Dermis blood vessel endothelial cell (primary cell): ENCODE measurements around the gene CHRM4. TPM values are rescaled to one million over a fixed set of nuclear protein-coding genes. Genes with fewer than 3 reads are reported as not detected.
A peak's percentile ranks its signal among the peaks of the same experiment; 100 is the strongest.

Source experiments
- DNase-seq: peaks from one replicate; pipeline ENCODE4 v3.0.0; 2010
- total RNA-seq: library from RNA; depleted of rRNA; stranded (reverse); fragments of >200 nt; gene quantifications from 2 replicates; pipeline ENCODE4 v1.2.3, GENCODE V29; 2014

The CHRM4 gene
- total RNA-seq, 1 donor from 2014 or later, result 0.17 TPM

DNA sequence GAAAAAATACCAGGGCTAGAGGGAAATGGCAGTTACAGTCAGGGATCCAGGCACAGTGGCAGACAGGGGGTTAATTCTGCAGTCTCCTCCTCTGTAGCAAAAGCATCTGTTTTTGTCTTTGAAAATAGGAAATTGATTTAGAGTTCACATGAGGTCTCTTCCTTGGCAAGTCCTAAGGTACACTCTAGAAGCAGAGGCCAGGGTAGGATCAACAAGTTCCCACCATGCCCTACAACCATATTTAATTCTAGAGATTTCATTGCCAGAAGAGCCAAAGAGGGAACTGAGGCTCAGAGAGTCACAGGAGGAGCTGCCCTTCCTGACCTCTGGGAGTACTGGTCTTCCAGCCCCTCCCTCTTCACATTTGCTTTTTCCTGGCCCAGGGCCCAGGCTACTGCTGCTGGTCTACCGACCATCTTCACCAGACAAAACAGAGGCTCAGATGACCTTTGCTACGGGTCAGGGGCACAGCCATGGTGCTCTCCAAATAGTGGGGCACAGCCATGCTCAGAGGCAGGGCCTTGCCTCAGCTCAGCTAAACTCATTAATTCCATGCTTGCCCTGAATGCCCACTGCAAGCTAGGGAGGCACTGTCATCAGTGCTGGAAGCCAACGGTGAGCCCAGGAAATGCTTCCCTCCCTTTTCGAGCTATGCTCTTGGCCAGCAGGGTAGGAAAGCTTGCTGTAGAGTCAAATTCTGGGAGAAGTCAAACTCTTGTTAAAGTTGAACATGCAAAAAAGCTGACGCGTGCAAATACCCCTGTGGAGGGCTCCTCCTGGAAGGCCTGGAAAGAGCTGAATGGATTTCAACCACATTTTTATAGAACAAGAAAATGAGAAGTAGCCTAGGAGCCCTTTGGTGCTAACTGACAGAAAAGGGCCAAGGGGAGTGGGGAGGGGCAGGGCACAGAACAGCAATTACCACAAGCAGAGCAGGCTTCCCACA lies 11.7 kb upstream of the CHRM4 start:
- DNase-seq, result no peak

DNA sequence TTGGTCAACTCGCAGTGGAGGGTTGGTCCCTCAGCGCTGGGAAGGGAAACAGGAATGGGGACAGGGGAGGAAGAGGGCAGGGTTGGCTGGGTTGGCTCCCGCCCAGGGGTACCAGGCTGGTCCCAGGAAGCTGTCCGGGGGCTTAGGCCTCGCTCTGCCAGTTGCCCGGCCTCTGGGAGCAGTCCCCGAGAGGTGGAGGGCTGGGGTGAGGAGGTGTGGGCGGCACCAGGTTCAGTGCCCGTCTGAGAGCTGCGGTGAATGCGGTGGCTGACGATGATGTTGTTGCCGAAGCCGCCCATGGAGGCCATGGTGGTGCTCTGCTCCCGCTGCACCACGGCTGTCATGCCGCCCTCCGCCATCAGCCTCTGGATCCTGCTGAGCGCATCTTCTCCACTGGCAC lies 6.0 kb upstream of the CHRM4 start:
- DNase-seq, result no peak

DNA sequence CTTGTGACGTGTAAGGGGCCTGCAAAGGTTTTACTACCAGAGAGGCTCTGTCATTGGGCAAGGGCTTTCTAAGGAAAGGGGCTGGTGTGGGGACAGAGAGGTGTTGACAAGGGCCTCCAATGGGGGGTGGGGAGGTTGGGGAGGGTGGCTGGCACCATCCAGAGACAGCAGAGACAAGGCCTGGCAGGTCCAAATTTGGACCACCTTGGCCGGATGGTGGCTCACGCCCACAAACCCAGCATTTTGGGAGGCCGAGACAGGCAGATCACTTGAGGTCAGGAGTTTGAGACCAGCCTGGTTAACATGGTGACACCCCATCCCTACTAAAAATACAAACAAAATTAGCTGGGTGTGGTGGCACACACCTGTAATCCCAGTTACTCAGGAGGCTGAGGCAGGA lies 2.2 kb upstream of the CHRM4 start:
- DNase-seq, result no peak

DNA sequence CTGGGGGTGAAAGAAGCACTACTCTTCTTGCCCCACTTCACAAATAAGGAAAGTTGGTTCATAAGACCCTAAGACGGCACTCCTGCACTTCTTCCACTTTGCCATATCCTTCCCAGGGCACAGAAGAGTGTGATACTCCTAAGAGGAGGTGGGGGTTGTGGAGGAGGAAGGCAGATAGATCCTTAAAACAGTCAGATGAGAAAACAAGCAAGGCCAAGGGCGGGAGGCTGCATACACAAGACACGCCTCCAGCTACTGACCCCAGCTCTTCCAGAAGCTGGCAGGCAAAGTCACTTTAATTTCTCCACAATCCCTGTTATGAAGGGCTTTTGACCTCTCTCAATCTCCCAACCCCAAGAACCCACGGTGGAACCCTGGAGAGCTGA lies 1.6 kb upstream of the CHRM4 start:
- no peak for DNase-seq

DNA sequence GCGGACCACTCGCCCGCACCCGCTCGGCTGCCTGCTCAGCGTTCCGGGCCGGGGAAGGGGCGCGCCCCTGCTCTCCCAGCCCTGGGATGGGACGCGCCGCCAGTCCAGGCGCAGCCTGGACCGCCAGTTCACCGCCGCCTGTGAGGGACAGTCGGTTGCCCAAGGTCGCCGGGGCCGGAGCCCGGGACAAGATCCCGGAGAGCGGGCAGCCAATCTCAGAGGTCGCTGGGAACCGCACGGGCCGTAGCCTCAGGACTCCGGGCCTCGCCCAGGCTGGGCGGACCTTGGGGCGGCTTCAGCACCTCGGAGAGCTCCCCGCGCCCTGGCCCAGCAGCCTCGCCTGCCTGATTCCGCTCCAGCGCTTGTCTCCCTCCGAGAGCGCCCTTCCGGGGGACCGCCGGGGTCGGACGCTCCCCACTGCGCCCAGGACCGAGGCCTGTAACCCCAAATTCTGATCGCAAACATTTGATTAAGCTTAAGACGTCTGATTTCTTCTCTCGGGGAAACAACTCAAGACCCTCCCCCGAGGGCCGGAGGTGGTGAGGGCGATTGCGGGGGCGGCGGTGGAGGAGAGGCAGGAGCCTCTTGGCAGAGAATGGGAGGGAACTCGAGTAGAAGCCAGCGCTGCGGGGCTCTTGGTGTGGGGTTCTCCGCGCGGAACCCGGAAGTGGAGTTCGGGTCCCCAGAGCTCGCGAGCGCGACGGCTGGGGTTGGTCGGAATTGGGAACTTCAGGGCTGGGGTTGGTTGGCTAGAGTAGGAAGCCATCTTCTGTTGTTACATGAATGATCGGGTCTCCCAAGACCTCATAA lies 1.1 kb upstream of the CHRM4 start:
- peak; percentile 88 for DNase-seq

DNA sequence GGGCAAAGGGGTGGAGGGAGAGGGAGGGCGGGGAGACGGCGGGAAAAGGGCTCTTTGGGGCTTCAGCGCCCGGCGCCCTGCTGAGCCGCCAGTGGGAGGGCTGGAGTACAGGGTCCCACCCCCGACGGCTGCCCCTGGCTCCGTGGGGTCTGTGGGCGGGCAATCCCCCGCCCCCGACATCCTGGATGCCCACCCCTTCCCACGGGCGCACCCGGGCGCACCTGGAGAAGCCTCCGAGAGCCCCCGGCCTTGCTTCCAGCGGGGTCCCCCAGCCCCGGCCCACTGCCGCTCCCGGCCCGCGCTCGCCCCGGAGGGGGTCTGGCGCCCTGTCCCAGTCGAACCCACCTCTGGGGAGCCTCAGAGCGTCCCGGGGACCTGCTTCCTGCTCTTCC lies 394 bp downstream of the CHRM4 start:
- no peak for DNase-seq

DNA sequence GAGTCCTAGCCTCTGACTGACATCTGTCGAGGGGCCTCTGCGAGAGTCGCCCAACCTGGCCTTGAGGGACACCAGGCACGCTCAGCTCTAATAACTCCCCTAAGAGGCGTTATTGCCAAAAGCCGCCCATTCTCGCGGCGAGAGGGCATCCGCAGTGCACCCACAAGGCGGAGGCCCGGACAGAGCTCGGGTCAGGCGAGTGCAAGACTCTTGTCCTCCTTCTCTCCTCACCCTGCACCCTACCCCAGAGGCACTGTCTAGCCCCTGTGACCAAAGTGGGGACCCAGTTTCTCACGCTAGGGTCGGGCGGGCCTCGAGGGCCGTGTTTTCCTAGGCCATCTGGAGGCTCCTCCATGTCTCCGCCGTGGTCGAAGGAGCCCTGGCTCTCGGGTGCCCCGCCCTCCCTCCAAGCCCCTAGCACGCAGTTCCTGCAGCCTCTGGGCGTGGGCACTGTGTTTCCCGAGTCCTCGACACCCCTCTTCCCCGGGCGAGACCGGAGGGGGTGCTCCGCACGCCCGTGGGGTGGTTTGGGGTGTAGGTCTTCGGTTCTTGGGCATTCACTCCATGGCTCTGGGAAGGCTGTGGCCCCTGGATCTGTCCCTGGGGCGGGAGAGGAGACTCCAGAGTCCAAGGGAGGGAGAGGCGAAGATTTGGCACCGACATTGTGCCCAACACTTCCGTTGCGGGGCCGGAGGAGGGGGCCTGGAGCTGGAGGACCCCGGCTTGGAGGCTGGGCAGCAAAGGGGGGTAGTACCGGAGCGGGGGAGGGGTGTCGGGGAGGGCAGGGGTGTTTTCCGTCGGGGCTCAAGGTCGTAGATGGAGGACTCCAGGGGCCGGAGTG lies 1.0 kb downstream of the CHRM4 start:
- no peak for DNase-seq

DNA sequence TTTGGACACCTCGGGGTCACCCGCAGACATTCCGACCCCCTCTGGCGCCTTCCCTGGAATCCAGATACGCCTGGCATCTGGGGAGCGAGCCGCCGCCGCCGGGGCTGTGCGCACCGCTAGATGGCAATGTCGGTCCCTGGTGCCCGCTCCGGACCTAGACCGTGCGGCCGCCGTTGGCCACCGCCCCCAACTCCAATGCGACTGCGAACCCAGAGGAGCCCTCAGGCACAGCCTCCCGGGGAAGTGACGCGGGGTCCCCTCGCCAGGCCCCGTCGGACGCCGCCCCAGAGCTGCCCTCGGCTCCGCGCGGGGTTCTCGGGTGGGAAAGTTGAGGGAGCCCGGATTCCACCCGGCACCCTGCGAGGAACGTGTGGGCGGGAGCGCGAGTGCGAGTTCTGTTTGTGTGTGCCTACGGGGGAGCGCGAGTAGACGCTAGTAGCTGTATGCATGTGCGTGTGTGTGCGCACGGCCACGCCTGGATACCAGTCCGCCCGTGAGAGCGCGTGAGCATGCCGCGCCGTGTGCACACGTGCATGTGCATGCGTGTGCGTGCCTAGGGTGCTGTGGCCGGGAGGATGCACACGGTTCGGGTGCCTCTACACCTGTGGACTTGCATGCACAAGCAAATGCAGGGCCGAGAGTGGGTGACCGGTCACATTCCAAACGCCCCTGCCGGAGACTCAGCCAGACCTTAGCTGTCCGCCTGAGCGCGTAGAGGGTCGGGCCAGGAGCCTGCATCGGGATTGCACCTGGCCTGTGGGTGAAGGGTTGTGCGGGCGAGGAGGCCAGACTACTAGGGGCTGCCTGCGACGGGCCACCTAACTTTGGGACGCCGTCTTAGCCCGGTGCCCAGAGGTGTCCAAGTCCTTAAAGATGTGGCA lies 1.9 kb downstream of the CHRM4 start:
- DNase-seq, result peak; percentile 88

DNA sequence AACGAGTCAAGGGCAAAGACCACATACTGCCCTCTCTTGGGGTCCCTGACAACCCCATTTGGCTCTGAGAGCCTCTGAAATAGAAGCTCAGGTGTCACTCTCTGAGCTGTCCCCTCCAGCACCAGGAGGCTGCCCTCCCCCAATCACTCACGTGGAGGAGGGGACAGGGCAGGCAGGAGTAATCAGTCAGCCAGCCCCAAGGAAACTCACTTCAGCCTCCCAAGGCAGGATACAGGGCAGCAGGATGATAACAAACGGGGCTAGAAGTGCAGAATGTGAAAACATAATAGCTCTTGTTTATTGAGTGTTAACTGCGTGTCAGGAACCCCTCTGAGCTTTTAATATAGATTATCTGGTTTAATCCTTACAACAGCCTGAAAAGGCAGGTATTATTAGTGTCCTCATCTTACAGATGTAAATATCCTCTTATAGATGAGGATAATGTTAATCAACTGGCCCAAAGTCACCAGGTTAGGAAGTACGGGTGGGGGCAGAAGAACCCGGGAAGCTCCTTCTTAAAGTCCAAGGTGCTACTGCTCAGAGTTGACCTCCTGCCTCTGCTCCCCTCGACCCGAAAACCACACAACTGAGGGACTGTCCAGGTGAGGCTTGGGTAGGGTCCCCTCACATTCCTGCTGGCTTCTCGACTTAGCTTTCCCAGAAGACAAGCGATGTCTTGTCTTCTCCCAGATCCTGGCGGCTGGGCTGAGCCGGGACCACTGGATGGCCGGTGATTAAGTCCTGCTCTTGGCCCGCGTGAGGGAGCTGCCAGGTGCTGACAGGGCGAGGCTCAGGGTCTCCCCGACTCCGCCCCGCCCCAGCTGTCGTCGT lies 2.7 kb downstream of the CHRM4 start:
- DNase-seq, result no peak

DNA sequence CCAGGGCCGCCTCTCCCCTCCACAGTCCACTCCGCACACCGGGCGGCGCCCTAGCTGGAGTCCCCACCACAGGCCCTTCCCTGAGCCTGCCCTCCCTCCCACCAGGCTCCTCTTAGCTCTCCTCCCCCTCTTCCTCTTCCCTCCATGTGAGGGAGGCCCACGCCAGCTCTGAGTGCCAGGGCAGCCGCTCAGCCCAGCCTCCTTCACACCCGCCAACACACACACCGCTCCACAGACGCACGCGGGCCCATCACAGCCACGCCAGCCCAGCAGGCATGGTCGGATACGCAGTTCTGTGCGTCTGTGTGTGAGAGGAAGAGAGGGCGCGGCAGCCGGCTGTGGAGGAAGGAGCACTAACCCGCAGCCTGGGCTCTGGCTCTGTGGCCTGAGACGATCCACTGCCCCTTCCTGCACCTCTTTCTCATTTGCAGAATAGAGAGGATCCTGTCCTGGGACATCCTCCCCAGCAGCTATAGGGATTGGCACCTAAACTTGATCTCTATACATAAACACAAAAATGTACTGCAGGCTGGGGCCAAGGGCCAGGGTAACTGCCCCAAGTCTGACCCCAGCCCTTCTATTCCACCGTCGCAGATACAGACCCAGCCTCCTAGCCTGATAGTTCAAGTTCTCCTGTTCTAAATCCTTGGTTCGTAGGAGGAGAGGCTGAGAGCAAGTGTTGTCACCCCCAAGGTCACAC lies 3.5 kb downstream of the CHRM4 start:
- DNase-seq, result peak; percentile 28

DNA sequence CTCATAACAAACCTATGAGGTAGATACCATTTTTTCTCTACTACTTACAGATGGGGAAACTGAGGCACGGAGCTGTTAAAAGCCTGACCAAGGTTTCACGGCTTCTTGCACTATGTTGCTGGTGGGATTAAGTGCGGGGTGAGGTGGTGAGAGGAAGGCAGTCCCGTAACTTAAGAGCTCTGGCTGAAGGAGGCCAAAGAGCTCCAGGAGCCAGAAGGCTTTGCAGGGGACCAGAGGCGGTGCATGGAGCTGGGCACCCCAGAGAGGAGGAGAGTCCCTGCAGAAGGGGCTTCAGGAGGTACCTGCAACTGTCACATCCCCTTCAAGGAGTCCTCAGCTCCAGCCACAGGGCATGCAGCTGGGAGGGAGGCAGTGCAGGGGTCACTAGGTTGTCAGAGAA lies 4.1 kb downstream of the CHRM4 start:
- no peak for DNase-seq

DNA sequence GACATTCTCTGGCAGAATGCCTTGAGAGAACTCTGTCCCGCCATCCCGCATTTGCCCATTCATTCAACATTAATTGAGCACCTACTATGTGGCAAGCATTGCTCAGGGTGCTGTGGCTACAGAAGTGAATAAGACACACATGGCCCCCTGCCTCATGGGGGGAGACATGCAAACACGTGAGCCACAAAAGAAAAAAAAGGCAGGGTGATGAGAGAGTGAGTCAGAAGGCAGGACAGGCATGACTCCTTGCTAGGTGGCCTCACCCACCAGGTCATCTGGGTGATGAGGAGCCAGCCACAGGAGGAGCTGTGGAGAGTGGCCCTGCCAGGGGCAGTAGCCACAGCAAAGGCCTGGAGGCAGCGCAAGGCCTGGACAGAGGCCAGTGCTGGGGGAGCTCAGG lies 4.9 kb downstream of the CHRM4 start:
- no peak for DNase-seq

DNA sequence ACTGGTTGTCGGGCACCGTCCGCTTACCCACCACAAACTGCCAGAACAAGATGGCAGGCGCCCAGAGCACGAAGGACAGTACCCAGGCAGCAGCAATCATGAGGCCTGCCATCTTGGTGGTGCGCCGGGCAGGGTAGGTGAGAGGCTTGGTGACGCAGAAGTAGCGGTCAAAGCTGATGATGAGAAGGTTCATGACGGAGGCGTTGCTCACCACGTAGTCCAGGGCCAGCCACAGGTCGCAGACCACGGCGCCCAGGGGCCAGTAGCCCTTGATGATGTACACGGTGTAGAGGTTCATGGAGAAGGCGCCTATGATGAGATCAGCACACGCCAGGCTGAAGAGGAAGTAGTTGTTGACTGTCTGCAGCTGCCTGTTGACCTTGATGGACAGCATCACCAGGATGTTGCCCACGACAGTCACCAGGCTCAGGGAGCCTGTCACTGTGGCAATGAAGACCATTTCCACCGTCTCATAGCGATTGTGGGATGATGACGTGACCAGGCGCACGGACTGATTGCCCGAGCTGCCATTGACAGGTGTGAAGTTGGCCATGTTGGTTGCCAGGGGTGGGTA lies 5.5 kb downstream of the CHRM4 start:
- DNase-seq, result no peak

DNA sequence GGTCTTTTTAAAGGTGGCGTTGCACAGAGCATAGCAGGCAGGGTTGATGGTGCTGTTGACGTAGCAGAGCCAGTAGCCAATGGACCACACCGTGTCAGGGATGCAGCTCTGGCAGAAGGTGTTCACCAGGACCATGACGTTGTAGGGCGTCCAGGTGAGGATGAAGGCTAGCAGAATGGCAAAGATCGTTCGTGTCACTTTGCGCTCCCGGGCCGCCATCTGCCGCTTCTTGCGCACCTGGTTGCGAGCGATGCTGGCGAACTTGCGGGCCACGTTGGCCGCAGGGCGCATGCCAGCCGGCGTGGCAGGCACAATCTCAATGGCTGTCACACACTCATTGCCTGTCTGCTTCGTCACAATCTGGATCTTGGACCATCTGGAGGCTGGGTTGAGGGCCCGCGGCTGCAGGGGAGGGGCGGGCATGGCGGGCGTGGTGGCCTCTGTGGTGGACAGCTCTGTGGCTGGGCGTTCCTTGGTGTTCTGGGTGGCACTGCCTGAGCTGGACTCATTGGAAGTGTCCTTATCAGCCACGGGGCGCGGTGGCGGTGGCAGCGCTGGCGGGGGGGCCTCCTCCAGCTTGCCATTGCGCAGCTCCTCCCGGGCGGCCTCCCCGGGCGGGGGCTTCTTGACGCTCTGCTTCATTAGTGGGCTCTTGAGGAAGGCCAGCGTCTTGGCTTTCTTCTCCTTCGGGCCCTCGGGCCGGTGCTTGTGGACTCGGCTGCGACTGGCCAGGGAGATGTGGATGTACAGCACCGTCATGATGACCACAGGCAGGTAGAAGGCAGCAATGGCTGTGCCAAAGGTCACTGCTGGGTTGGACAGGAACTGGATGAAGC lies 6.2 kb downstream of the CHRM4 start:
- no peak for DNase-seq

DNA sequence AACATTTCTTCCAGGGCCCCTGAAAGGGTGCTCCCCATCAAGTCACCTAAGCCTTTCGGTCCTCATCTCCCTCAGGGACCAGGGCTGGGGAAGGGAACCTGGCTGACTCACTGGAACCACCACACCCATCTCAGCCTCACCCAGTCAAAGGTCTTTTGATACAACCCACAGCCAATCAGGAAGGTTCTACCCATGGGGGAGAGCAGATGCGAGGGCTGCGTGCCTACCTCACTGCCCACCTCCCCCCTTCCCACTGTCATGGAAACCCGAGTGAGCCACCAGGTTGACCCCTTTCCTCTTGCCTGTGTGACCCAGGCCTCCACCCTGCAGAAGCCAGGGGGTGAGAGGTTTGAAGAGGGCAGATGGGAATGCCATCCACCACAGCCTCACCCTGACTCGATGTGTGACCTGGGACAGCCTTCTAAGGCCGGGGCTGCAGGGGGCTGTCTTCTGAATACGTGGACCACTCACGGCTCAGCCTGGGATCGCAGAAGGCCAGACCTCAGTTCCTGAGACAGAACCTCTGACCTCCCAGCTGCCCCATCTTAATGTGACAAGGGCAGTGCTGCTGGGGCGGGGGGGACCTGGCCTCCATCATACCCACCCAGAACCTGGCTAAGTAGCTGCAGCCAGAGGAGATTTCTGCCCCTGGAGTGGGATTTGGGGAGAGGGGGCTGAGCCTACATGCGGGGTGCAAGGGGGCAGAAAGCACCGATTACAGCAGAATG lies 7.4 kb downstream of the CHRM4 start:
- no peak for DNase-seq

DNA sequence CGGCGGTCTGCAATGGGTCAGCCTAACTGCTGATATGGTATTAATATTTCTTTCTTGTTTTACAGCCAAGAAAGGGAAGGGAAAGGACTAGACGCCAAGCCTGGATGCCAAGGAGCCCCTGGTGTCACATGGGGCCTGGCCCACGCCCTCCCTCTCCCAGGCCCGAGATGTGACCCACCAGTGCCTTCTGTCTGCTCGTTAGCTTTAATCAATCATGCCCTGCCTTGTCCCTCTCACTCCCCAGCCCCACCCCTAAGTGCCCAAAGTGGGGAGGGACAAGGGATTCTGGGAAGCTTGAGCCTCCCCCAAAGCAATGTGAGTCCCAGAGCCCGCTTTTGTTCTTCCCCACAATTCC lies 8.2 kb downstream of the CHRM4 start:
- DNase-seq, result no peak

DNA sequence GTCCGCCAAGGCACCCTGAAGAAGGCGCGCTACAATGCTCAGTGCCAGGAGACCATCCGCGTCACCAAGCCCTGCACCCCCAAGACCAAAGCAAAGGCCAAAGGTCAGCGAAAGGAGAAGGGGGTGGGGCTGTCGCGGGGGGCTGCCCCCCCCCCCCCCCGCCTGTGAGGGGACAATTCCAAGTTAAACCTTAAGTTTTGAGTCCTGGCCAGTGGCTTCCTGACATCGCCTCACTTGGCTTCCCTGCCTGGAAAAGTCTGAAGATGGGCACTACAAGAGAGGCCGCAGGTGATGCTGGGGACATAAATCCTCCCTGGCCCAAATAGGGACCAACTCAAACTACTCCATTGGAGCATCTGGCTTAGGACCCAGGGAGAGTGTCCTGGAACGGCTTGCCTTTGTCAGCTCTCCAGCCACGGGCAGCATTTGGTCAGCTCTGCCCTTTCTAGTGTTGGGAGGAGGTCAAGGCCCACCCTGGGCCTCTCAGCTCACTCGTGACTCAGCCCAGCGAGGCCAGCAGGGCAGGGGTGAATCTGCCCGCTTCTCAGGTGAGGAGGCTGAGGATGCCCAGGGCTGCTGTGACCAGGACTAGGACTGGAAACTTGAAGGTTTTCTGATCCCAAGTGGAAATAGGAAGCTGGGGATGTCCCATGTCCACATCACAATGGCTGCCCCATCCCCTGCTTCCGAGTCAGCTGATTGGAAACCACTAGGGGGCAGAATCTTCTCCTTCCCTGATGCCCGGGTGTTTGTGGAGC lies 8.8 kb downstream of the CHRM4 start:
- DNase-seq, result peak; percentile 78
